ENCODE results near the gene QSOX1. TPM values are rescaled to one million over a fixed set of nuclear protein-coding genes. Genes with fewer than 3 reads are reported as not detected.

The QSOX1 gene
- total RNA-seq, 1 experiment from 2014 or later: 69.0 TPM

GRCh38 chr1:180173952-180174351 is 19.3 kb downstream of the QSOX1 start:
- CTCF ChIA-PET: no interaction called here
- TF ChIP-seq EZH2 (IDR thresholded peaks at IDR 0.05; ENCODE audit: borderline replicate concordance, low read depth, low read length, poor library complexity, severe bottlenecking): no peak

GRCh38 chr1:180175291-180175690 is 20.6 kb downstream of the QSOX1 start:
- Histone ChIP-seq H3K4me3 (ENCODE audit: low read depth, low read length, poor library complexity, severe bottlenecking) (no peak overlapping the region), H3K27ac (ENCODE audit: low read depth, low read length, poor library complexity, severe bottlenecking) (no peak overlapping the region), H3K36me3 (ENCODE audit: insufficient read depth, low read length, poor library complexity, severe bottlenecking) (no peaks in the 10 kb centered on the region), H3K9me3 (ENCODE audit: low read depth, low read length, poor library complexity, severe bottlenecking) (no peaks in the 10 kb centered on the region), H3K4me1 (ENCODE audit: insufficient read depth, low read length, poor library complexity, severe bottlenecking) (no peaks in the 10 kb centered on the region), H3K27me3 (replicated peaks; ENCODE audit: insufficient read depth, low read depth, low read length, poor library complexity) (no peaks in the 10 kb centered on the region)
- no TSS peak for BruUV-seq (replicated peaks)
- DNase-seq (ENCODE audit: low spot score): no peak
- CTCF ChIA-PET: no interaction called here
- POLR2A ChIA-PET (ENCODE audit: low non-redundant PET): no interaction called here
- intact Hi-C loops (cut with micrococcal nuclease; ENCODE audit: unreplicated experiment): loop anchor here (5.0 kb wide), 1 partner anchor 468 kb away; no protein-coding TSS in a partner anchor
- TF ChIP-seq, protein P1, sequence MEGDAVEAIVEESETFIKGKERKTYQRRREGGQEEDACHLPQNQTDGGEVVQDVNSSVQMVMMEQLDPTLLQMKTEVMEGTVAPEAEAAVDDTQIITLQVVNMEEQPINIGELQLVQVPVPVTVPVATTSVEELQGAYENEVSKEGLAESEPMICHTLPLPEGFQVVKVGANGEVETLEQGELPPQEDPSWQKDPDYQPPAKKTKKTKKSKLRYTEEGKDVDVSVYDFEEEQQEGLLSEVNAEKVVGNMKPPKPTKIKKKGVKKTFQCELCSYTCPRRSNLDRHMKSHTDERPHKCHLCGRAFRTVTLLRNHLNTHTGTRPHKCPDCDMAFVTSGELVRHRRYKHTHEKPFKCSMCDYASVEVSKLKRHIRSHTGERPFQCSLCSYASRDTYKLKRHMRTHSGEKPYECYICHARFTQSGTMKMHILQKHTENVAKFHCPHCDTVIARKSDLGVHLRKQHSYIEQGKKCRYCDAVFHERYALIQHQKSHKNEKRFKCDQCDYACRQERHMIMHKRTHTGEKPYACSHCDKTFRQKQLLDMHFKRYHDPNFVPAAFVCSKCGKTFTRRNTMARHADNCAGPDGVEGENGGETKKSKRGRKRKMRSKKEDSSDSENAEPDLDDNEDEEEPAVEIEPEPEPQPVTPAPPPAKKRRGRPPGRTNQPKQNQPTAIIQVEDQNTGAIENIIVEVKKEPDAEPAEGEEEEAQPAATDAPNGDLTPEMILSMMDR (conservative IDR thresholded peaks at IDR 0.05; ENCODE audit: low read depth, low read length): no peak
- no peak for TF ChIP-seq EZH2 (IDR thresholded peaks at IDR 0.05; ENCODE audit: borderline replicate concordance, low read depth, low read length, poor library complexity, severe bottlenecking)

More at GRCh38 chr1:180173952-180174351, 19.3 kb downstream of the QSOX1 start:
- POLR2A ChIA-PET (ENCODE audit: low non-redundant PET): no interaction called here
- Histone ChIP-seq H3K27me3 (replicated peaks; ENCODE audit: insufficient read depth, low read depth, low read length, poor library complexity) (no peaks in the 10 kb centered on the region), H3K9me3 (ENCODE audit: low read depth, low read length, poor library complexity, severe bottlenecking) (no peaks in the 10 kb centered on the region), H3K27ac (ENCODE audit: low read depth, low read length, poor library complexity, severe bottlenecking) (no peak overlapping the region), H3K36me3 (ENCODE audit: insufficient read depth, low read length, poor library complexity, severe bottlenecking) (no peaks in the 10 kb centered on the region), H3K4me3 (ENCODE audit: low read depth, low read length, poor library complexity, severe bottlenecking) (no peak overlapping the region), H3K4me1 (ENCODE audit: insufficient read depth, low read length, poor library complexity, severe bottlenecking) (no peaks in the 10 kb centered on the region)
- intact Hi-C loops (cut with micrococcal nuclease; ENCODE audit: unreplicated experiment): no loop called here
- no peak for DNase-seq (ENCODE audit: low spot score)
- BruUV-seq (replicated peaks): no TSS peak

DNA sequence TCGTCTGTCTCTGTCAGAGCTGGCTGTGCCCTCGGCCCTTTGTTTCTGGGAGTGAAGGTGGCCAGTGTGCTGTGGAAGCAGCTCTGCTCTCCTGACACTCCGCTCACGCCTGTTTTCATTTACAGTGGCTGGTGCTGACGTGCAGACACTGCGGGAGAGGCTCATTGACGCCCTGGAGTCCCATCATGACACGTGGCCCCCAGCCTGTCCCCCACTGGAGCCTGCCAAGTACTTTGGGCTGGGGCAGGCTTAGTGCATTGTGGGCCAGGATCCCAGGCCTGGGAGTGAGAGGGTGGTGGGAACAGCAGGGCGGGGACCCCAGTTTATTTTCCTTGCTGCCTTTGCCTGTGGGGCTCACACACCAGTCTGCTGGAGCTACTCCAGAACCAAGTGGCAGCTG is 21.1 kb downstream of the QSOX1 start:
- no peaks in the 10 kb centered on the region for H3K27me3 ChIP-seq (replicated peaks; ENCODE audit: insufficient read depth, low read depth, low read length, poor library complexity)
- POLR2A ChIA-PET (ENCODE audit: low non-redundant PET): no interaction called here
- no TSS peak for BruUV-seq (replicated peaks)
- H3K27ac ChIP-seq (ENCODE audit: low read depth, low read length, poor library complexity, severe bottlenecking): no peak overlapping the region
- H3K9me3 ChIP-seq (ENCODE audit: low read depth, low read length, poor library complexity, severe bottlenecking): no peaks in the 10 kb centered on the region
- H3K36me3 ChIP-seq (ENCODE audit: insufficient read depth, low read length, poor library complexity, severe bottlenecking): no peaks in the 10 kb centered on the region
- DNase-seq (ENCODE audit: low spot score): no peak
- CTCF ChIA-PET: no interaction called here
- TF ChIP-seq, protein P1 (conservative IDR thresholded peaks at IDR 0.05; ENCODE audit: low read depth, low read length): no peak
- TF ChIP-seq EZH2 (IDR thresholded peaks at IDR 0.05; ENCODE audit: borderline replicate concordance, low read depth, low read length, poor library complexity, severe bottlenecking): no peak
- no peak overlapping the region for H3K4me3 ChIP-seq (ENCODE audit: low read depth, low read length, poor library complexity, severe bottlenecking)
- intact Hi-C loops (cut with micrococcal nuclease; ENCODE audit: unreplicated experiment): loop anchor here (5.0 kb wide), 1 partner anchor 469 kb away; no protein-coding TSS in a partner anchor
- H3K4me1 ChIP-seq (ENCODE audit: insufficient read depth, low read length, poor library complexity, severe bottlenecking): no peaks in the 10 kb centered on the region

DNA sequence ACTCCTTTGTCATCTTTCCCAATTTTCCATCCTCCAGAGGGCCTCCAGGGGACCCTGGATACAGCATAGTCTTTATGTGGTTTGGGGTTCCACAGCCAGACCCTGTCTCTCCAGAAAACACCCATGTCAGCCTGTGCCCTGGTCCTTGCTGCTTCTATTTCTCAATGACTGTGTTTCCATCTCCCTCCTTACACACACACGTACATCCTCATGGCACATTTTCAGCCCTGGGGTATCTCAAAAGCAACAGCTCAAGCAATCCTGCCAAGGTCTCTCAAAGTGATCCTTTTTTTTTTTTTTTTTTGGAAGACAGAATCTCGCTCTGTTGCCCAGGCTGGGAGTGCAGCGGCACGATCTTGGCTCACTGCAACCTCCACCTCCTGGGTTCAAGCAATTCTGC is 22.3 kb downstream of the QSOX1 start:
- Histone ChIP-seq H3K36me3 (ENCODE audit: insufficient read depth, low read length, poor library complexity, severe bottlenecking) (no peaks in the 10 kb centered on the region), H3K9me3 (ENCODE audit: low read depth, low read length, poor library complexity, severe bottlenecking) (no peaks in the 10 kb centered on the region), H3K27me3 (replicated peaks; ENCODE audit: insufficient read depth, low read depth, low read length, poor library complexity) (no peaks in the 10 kb centered on the region), H3K4me3 (ENCODE audit: low read depth, low read length, poor library complexity, severe bottlenecking) (no peak overlapping the region), H3K4me1 (ENCODE audit: insufficient read depth, low read length, poor library complexity, severe bottlenecking) (no peaks in the 10 kb centered on the region), H3K27ac (ENCODE audit: low read depth, low read length, poor library complexity, severe bottlenecking) (no peak overlapping the region)
- intact Hi-C loops (cut with micrococcal nuclease; ENCODE audit: unreplicated experiment): loop anchor here (5.0 kb wide), 1 partner anchor 470 kb away; no protein-coding TSS in a partner anchor
- ChIA-PET CTCF (interaction anchor here (0.6 to 0.7 kb wide), 2 partner anchors 295 to 309 kb away, joined by 4 to 7 read pairs; partner anchors contain the start of gene TOR1AIP1), POLR2A (ENCODE audit: low non-redundant PET) (no interaction called here)
- no peak for DNase-seq (ENCODE audit: low spot score)
- no peak for TF ChIP-seq EZH2 (IDR thresholded peaks at IDR 0.05; ENCODE audit: borderline replicate concordance, low read depth, low read length, poor library complexity, severe bottlenecking)
- TF ChIP-seq, protein P1 (conservative IDR thresholded peaks at IDR 0.05; ENCODE audit: low read depth, low read length): no peak
- no TSS peak for BruUV-seq (replicated peaks)
